ENCODE measurements around the gene DHX35.

DNA sequence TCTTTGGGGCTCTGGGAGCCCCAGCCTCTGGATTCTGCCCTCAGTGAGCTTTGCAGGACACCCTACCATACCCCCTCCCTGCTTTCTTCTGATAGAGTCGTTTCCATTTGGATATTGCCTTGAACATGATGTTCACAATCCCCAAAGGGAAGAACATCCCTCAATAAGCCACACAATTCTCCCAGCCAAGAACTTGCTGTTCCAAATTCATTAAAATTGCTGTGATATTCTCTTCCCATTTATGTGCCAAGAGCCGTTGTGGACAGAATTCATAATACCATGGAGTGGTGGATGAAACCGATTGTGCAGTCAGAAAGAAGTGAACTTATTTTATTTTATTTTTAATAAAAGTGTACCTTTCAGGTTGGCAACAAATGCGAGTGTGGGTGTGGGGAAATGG lies 95.8 kb downstream of the DHX35 start:
- TF ChIP-seq, protein P1, sequence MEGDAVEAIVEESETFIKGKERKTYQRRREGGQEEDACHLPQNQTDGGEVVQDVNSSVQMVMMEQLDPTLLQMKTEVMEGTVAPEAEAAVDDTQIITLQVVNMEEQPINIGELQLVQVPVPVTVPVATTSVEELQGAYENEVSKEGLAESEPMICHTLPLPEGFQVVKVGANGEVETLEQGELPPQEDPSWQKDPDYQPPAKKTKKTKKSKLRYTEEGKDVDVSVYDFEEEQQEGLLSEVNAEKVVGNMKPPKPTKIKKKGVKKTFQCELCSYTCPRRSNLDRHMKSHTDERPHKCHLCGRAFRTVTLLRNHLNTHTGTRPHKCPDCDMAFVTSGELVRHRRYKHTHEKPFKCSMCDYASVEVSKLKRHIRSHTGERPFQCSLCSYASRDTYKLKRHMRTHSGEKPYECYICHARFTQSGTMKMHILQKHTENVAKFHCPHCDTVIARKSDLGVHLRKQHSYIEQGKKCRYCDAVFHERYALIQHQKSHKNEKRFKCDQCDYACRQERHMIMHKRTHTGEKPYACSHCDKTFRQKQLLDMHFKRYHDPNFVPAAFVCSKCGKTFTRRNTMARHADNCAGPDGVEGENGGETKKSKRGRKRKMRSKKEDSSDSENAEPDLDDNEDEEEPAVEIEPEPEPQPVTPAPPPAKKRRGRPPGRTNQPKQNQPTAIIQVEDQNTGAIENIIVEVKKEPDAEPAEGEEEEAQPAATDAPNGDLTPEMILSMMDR (conservative IDR thresholded peaks at IDR 0.05 in 1 of 2, IDR thresholded peaks at IDR 0.05 in 1 of 2; ENCODE audit: extremely low read depth in 1 of 2, insufficient read depth in 1 of 2, low read depth in 1 of 2, low read length in 2 of 2) = no peak
- no peak for TF ChIP-seq EZH2 (IDR thresholded peaks at IDR 0.05; ENCODE audit: borderline replicate concordance, low read length)
